HG03159 (cell line): ENCODE measurements around the gene NFIL3.
"Not testable (repeated sequence)": the region's sequence is repeated elsewhere in the genome, so short reads cannot be mapped to it uniquely, and the experiment has no call there.

ENCODE experiments used
- ATAC-seq: cut with Tn5 transposase; IDR thresholded peaks from one replicate; pipeline ENCODE4 v1.9.1; 2021; ENCODE audit warnings: mild to moderate bottlenecking, moderate library complexity; ENCODE audit not compliant: unreplicated experiment

NFIL3 gene, protein sequence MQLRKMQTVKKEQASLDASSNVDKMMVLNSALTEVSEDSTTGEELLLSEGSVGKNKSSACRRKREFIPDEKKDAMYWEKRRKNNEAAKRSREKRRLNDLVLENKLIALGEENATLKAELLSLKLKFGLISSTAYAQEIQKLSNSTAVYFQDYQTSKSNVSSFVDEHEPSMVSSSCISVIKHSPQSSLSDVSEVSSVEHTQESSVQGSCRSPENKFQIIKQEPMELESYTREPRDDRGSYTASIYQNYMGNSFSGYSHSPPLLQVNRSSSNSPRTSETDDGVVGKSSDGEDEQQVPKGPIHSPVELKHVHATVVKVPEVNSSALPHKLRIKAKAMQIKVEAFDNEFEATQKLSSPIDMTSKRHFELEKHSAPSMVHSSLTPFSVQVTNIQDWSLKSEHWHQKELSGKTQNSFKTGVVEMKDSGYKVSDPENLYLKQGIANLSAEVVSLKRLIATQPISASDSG

DNA sequence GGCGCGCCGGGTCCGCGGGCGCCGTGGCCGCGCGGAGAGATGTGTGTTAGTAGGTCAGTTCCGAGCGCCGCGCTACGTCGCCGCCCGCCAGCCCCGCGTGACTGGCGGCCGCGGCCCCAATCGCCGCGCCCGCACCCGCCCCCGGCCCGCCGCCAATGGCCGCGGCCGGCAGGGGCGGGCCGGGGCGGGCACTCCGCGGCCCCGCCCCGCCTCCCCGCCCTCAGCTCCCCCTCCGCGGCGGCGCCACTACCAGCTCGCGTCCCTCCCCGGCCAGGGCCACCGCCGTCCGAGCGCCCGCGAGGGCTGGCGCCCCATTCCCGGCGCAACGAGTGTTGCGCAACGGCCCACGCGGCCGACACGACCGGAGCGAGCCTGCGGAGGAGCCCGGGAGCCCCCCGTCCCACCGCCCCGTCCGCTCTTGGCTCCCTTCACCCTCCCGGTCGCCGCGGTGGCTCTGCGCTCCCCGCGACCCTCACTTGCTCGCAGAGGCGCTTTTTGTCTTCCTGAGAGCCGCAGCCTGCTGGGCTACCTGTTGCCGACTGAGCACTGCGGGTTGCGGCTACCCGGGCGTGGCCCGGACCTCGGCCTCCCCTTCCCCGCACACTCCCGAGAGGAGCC, at the start of gene NFIL3:
TSS of gene NFIL3 (minus strand) at position 48 of the 618 bp plus-strand sequence. CDS start 13,098 bp downstream, outside the sequence.
- peak; percentile 72 for ATAC-seq

DNA sequence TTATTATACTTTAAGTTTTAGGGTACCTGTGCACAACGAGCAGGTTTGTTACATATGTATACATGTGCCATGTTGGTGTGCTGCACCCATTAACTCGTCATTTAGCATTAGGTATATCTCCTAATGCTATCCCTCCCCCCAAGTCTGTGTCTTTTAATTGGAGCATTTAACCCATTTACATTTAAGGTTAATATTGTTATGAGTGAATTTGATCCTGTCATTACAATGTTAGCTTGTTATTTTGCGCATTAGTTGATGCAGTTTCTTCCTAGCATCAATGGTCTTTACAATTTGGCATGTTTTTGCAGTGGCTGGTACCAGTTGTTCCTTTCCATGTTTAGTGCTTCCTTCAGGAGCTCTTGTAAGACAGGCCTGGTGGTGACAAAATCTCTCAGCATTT, 47.9 kb upstream of the NFIL3 start:
- not testable (repeated sequence) for ATAC-seq

DNA sequence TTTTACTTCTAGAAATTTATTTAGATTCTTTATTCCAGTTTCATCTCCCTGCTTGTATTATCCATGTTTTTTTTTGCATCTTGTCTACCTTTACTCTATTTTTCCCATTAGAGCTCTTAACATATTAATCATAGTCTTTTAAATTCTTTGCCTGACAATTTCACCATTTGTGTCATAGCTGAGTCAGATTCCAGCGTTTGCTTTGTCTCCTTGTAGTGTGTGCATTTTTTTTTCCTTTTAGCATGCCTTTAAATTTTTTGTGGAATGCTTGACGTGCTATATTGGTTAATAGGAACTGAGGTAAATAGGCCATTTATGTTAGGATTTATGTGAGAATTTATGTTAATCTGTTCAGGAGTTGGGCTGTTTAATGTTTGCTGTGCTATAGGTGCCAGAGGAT, 41.8 kb upstream of the NFIL3 start:
- no peak for ATAC-seq

DNA sequence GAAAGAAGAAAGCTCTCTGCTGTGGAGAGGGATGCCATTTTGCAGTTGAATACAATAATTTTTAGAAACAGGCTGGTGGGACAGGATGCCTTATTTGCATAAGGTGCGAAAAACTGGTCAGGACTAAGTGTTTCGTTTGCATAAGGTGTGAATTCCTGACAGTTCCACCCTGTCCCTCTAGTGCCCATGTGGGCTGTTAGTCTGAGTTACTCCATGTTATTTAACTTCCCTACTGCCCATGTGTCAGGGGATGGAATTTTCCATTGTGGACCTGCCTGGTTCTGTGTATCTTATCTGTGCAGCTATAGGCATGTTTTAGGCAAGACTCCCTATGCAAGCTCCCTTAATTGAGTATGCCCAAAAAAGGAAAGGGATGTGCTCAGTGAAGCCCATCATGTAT, 35.3 kb upstream of the NFIL3 start:
- no peak for ATAC-seq

DNA sequence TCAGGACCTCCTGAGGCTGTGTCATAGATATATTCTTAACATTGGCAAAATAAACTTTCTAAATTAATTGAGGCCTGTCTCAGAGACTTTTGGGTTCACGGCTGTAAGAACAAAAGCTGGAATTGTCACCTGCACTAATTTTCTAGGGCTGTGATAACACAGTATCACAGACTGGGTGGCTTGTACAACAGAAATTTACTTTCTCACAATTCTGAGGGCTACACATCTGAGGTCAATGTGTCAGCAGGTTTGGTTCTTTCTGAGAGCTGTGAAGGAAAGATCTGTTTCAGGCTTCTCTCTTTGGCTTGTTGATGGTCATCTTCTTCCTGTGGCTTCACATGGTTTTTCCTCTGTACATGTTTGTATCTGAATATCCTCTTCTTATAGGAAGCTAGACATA, 29.2 kb upstream of the NFIL3 start:
- ATAC-seq, result no peak

DNA sequence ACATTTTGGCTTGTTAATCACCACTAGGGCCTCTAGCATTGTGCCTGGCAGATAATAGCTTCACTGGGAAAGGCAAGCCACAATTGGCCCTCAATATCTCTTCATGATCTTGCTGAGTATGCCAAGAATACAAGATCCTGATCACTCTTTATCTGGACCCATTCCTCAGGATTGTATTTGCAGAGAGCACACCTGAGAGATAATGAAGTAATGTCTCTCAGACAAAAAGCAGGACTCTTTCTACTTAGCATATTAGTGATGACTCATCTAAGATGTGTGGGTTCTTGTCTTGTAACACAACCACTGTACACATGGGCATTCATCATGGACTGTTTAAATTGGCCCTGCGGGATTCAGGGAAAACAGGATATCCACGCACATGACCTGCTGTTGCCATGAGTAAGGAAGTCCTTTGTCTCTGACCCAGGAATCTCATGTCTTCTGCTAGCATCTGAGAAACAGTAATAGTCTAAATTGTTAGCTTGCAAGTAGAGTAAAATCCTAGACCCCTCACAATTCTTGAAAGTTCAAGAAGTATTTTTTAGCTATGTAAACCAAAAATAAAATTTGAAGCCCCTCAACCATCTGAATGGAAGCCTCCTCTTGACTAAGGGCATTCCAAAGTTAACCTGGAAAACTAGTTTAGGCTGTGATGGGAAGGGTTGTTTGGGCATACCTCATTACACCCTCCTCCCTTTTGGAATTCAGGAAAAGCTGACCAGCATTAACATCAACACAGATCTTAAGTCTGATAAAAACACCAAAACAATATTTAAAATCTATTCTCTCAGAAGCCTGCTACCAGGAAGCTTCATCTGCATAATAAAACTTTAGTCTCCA, 28.0 kb upstream of the NFIL3 start:
- no peak for ATAC-seq

DNA sequence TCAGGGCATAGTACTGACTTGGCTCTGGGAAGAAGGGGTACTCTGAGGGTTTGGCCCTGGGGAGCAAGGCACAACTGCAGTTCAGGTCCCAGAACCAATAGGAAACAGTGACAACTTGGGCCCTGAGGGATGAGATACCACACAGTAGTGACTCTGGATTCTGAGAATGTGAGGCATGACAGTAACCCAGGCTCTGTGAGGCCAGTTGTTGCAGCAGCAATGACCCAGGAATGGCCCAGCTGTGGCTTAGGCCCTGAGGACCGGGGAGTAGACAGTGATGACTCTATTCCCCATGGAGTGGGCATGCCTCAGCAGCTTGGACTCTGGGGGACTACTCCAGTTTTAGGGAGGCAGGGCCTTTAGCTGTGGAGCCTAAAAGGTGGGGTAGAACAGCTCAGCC, 21.5 kb upstream of the NFIL3 start:
- ATAC-seq, result no peak

DNA sequence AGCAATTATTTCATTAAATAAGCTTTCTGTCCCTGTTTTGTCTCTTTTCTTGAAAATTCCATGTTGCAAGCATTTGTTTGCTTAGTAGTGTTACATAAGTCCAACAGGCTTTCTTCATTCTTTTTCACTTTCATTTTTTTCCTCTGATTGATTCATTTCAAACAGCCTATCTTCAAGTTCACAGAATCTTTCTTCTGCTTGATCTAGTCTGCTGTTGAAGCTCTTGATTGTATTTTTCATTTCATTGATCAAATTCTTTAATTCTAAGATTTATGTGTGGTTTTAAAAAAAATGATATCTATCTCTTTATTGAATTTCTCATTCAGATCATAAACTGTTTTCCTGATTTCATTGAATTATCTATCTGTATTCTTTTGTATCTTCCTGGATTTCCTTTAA, 20.4 kb upstream of the NFIL3 start:
- no peak for ATAC-seq

DNA sequence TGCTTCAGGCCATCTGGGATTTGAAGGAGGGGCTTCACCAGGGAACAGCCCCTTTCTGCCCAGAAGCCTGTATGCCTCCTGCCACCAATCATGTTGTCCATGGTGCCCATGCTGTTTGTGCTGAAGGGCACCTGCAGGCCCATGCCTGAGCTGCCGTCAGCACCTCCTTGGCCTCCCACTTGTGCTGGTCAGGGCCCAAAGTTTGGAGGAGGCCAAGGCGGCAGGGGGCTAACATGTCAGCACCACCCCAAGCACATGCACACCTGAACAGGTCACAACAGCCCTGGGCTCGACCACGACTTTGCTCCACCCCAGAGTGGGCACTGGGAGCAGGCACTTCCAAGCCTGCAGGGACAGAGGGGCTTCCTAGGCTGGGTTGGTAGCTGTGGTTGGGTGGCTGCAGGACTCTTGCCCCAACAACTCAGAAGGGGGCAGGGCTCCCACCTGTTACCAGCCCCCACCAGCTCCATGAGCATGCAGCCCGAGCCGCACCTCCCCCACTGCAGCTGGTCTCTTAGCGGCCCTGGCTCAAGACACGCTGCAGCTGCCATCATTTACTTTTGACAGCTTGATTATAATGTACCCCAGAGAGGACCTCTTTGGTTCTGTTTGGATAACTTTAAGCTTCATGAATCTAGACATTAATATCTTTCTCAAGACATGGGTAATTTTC, 19.8 kb upstream of the NFIL3 start:
- no peak for ATAC-seq

DNA sequence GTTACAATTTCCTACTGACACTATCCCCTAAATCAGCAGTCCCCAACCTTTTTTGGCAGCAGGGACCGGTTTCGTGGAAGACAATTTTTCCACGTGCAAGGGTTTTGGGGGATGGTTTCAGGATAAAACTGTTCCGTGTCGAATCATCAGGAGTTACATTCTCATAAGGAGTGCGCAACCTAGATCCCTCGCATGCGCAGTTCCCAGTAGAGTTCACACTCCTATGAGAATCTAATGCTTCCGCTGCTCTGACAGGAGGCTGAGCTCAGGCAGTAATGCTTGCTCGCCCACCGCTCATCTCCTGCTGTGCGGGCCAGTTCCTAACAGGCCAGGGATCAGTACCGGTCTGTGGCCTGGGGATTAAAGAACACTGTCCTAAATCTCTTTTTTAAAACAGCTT, 13.2 kb upstream of the NFIL3 start:
- no peak for ATAC-seq

DNA sequence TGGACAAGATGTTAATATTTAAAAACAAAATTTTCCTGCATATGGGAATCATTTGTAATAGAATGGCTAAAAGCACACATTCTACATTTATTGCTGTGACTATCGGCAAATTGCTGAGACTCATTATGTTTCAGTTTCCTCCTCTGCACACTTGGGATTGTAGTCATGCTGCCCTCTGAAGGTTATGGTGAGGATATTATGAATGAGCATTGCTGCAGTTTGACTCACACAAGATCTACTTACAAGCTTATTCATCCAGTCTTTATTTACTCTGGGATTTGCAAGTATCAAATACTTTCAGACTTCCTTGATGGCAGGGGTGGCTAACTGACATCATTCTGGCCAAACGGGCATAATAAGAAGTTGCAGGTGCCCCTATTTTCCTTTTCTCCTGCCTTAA, 9.5 kb upstream of the NFIL3 start:
- ATAC-seq, result no peak

DNA sequence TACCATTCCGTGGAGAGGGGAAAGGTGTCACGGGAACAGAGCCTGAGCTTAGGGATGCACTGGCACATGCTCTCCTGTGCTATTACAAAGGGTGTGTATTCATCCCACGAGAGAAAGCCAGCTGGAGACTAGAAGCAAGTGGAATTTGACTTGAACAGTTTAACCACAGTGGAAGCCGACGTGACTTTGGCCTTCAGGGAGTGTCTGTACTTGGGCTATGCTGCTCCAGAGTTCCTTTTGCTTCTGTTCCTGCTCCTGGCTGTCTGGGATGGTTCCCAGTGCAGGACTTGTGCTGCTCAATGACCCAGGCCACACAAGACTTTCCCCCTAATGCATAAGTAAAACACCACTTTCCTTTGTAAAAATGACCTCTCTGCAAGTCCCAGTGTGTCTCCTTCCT, 7.9 kb upstream of the NFIL3 start:
- no peak for ATAC-seq

DNA sequence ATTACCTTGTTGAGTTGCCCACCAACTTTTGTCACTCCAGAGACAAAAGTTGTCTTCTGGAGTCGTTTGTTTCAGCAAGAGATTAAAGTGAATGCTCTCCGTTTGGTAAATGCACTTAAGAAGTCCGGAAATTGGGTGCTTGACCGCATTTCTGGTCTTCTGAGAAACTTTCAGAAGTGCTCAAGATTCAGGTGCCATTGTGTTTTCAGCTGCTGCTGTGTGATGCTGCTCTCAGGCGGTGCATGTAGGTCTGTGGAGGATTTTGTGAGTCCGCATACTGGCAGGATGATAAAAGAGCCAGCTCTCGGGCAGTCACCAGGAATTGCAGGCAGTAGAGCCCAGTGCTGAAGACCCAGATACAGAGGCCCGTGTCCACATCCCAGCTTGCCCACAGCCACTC, 5.9 kb upstream of the NFIL3 start:
- no peak for ATAC-seq

DNA sequence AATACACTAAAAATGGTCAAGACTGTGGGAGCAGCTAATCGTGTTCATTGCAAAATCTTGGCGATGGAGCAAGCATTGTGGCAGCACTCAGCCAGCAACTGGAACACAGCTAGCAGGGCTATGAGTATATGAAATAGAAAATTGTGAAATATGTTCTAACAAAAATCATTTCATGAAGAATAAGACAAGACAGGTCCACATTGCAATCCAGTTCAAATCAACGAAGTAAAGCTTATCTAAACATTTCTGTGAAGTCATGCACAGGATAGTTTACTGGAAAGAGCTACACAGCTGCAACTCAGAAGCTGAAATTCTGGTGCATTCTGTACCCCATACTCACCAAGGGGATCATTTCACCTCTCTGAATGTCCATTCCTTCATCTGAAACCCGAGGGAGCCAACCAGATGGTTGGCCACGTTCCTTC, 5.3 kb upstream of the NFIL3 start:
- no peak for ATAC-seq

DNA sequence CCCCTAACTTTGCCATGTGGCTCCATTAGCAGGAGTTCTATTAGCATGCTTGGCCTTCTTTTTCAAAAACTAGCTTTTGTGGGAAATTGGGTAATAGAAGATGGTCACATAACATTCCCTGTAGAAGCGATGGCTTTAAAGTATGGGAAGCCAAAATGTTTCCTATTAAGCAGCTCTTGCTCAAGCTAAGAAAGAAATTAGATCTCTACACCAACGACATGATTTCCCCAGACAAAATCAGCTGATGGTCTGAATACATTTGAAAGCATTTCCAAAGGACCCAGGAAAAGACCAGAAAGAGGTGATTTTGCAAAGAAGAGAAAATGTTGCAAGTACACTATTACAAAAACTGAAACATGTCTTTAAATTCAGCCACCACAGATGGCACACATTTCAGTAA, 4.8 kb upstream of the NFIL3 start:
- ATAC-seq, result no peak

DNA sequence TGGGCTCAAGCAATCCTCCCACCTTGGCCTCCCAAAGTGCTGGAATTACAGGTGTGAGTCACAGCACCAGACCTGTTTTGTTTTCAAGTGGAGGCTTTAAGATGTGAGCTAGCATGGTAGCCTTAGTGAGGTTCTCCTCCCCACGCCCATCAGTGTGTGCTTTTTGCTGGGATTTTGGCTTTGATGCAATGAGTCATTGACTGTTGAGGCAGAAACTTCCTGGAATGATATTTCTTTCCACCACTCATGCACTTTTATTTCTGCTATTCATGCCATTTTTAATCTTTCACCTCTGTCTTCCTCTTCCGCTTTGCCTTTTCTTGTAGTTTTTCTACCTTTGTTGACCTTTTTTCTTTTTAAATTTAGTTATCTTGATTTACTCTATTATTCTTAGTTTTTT, 4.2 kb upstream of the NFIL3 start:
- no peak for ATAC-seq

DNA sequence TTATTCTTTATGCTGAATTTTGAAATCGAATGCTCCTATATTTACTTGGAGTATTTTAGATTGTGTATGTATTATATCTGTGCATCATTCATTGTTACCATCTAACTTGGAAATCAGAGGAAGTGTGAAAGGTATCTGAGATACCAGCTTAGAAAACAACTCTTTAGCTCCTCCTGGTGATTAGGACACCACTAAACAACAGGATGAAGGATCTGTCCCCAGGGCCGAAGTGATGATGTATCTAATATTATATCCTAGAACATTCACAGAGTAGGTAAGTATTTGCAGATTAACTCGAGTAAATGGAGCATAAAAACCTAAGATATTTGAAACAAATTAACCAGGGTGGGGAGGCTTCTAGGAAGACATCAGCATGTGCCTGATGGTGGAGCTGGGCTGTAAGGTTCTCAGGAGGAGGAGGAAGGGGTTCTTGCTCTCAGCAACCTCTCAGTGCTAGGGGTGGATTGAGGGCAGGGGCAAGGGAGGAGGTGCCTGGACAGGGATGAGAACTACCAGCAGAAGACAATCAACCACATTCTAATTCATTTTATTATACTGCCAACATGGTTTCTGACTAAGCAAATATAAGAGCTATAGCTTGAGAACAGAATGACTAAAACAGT, 2.6 kb upstream of the NFIL3 start:
- ATAC-seq, result no peak

DNA sequence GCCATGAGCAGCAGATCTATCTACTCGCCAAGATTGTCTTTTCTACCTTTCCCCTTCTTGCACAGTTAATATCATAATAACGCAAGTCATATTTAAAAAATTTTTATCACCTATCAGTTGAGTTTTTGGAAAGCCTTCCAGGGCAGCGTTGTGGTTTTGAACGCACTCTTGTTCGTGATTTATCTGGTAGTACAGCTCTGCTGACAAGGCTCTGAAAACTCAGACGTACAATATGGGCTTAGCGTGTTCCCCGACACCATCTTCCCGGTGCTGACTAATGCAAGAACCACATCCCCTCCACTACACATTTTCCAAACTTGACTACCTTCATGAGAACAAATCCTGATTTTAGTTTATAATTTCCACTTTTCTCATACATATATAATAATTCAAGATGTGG, 1.6 kb upstream of the NFIL3 start:
- ATAC-seq, result no peak

DNA sequence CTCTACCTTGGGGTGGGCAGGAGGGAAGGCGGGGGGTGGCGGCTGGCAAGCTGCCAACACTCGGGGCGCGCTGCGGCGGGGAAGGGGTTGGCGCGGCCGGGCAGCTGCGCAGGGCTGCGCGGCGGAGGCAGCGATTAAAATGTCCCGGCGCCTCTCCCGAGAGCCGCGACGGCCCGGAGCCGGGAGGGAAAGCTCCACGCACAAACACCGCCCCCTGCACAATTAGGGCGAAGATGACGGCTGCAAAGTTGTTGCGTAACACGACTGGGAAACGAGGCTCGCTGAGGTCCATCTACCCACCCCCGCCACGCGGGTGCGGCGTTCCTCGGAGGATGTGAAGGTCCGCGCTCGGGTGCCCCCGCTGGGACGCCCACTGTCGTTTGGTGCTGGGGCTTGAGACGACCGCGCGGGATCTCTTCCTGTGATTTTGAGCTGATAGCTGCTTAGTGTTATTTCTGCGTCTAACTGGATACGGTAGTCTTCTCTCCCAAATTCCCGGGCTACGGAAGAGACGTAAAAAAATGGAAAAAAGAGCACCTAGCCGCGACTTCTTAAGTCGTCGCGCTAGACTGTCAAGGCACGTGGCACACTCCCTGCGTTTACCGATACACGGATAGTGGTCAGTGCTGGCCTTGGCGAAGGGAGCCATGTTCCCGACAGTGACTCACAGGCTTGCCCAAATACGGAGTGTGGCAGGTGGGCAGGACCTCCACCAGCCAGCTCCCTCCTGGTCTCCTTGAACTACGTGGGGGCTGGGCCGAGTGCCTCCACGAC, 958 bp upstream of the NFIL3 start:
- peak; percentile 16 for ATAC-seq
